ENCODE measurements around the gene SELENOO.

The SELENOO gene

DNA sequence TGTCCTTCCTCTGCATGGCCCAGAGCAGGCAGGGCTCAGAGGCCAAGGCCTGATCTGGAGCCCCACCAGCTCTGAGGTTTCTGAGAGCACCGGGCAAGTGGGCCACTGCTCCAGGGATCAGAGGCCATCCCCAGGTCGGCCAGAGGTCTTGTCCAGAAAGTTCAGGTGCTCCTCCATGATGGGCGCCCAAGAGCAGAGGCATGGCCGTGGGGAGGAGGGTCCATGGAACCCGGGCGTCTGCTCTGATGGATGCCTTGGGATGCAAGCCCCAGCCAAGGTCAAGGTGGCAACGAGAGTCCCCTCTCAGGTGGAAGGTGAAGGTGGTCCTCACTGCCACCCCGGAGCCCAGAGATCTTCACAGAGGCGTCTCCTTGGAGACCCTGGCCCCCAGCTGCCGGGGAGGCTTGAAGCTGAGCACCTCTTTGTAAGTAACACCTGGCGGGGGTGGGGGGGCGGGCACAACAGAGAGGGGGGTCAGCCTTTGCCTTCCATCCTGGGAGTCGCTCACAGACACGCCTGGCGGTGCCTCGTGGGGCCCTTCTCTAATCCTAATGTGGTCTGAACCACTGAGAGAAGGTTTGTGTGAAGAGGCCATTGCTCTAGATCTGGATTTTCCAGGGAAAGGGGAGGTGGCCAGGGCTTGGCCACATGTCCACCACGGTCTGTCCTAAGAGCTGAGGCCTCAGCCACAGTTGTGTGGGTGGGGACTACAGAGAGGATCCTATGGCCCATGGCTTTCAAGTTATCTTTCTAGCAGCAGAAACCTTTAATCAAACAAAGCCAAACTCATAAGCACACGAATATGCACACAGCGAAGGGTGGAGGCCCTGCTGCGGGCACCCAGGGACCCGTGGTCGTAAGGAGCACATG, 52.5 kb downstream of the SELENOO start:
- no peak for DNase-seq (ENCODE audit: low read depth in 2 of 2)

- DNase-seq (ENCODE audit: low read depth in 2 of 2): no peak
Measured at GRCh38 chr22:50253941-50254340, 53.1 kb downstream of the SELENOO start.

DNA sequence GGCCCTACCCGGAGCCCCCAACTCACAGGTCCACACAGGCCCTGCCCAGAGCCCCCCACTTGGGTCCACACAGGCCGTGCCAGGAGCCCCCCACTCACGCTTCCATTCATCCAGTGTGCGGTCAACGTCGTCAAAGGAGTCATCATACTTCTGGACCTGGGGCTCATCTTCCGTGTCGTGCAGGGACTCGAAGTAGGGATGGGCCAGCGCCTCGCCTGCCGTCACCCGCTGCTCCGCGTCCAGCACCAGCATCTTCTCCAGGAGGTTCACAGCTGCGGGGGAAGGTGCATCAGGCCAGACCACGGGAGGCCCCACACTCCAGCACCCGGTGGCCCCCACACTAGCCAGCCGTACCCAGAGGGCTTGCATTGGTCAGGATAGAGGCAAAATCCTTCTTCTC, 54.3 kb downstream of the SELENOO start:
- DNase-seq (ENCODE audit: low read depth in 2 of 2): no peak

DNA sequence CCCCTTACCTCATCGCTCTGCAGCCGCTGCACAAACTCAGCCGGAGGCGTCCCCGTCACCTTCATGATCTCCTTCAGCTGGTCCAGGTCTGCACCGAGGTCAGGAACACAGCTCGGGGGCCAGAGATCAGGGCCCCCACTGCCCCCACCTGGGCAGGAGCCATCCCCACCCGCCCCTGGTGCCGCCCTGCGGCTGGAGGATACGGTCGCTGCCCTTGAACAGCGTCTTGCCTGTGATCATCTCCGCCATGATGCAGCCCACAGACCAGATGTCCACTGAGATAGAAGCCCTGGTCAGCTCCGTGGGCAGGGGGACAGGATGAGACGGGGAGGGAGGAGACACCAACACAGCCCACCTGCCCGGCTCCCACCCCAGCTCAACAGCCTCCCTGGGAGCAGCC, 54.8 kb downstream of the SELENOO start:
- DNase-seq (ENCODE audit: low read depth in 2 of 2): no peak

DNA sequence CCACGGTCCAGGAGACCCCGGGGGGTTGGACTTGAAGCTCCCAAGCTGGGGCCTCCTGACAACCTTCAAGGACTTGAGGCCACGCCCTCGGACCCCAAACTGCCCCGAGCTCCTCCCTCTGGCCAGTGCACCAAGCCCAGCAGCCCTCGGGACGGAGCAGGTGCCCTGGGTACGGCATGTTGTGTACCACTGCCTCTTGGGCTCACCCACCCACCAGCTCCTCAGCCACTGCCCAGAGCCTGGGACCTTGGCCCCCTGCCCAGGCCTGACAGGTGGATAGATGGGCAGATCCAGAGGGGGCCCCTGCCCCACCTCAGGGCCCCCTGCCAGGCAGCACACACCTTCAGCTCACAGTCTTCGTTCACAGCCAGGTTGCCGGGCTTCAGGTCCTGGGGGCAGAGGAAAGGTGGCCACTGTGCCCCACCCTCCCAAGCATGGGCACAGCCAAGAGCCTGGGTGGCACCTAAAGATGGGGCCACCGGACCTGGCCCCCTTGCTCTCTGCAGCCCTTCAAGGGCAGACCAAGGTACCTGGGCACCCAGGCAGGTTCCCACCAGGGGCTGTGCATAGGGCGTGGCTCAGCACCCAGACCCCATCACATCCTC, 55.5 kb downstream of the SELENOO start:
- no peak for DNase-seq (ENCODE audit: low read depth in 2 of 2)

DNA sequence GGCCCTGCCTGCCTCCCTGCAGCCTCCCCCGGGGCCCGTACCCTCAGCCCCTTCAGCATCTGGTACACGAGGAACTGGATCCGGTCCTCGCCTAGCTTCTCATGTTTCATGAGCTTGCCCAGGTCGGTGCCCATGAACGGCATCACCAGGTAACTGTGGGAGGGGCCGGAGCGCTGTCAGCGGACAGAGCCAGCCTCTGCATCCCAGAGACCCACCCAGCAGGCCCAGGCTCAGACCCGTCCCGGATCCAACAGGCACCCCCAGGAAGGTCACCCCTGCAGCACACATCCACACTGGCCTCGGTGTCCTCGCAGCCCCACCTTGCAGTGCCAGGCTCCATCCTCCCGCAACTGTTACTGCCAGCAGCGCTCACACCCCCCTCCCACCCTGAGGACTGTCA, 56.2 kb downstream of the SELENOO start:
- no peak for DNase-seq (ENCODE audit: low read depth in 2 of 2)

DNA sequence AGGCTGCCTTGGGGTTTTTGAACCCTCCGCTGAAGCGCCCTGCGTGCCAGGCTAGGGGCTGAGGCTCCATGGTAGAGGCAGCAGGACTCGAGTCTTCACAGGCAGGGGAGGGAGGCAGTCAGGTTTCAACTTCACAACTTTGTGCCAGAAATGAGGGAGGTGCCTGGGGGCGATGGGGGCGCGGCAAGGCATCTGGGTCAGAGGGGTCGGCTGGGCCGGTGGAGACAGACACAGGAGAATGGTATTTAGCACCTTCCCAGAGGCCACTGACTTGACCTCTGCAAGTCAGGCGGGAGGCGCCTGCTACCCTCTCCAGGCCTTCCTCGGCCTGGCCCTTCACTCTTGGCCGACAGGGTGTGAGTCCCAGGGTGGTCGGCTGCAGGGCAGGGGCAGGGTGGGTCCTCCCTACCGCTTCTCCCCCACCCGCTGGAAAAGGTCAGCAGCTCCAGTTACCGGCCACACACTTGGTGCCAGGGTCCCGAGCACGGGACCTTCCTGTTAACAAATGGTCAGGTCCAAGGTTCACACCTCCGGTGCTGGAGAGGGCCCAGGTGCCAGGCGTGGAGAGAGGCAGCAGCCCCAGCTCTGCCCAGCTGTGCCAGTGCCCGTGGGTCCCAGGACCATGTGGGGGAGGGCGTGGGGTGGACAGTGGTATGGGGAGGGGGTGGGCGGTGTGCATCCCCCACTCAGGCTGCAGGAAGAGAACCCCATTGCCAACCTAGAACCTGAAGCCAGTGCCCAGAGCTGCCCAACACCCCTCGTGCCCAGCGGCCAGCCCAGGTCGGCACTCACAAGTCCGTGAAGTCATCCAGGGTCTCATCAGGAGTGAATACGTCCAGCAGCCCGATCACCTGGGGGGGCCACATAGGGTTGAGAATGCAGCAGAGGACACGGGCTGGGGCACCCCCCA, 56.9 kb downstream of the SELENOO start:
- DNase-seq (ENCODE audit: low read depth in 2 of 2): no peak

DNA sequence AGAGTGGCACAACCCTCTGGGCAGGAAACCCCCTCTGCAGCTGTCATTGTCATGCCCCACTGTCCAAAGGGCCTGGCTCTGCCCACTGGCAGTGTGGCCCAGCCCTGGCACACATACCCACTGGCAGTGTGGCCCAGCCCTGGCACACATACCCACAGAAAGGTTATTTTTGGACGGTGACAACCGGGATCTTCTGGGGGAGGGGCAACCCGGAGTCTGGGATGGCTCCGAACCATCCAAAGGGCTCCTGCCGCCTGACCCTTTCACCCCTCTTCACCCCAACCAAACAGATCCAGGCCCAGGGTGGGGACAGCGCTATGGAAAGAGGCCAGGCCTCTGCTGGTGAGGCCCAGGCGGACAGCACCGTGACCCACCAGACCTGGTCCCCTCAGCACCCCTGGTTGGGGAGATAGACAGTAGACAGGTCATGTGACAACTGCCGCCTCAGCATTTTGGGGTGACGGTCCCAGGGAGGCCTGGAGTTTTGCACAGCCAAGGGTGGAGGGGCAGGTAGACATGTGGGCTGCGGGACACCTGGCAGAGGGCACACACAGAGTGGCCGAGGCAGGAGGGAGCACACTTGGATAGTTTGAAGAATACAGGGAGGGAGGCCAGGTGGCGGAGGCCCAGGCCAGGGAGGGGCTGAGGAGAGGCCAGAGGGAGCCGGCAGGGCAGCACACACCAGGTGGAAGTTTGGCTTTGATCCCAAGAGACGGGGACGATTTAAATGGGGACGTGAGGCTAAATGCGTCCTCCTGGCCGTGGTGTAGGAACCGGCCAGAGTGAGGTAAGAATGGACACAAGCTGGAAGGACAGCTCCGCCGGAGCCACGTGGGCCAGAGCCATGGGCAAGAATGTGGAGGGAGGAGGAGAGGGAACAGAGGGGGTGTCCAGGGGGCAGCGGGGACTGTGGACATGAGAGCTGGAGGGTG, 57.8 kb downstream of the SELENOO start:
- no peak for DNase-seq (ENCODE audit: low read depth in 2 of 2)

DNA sequence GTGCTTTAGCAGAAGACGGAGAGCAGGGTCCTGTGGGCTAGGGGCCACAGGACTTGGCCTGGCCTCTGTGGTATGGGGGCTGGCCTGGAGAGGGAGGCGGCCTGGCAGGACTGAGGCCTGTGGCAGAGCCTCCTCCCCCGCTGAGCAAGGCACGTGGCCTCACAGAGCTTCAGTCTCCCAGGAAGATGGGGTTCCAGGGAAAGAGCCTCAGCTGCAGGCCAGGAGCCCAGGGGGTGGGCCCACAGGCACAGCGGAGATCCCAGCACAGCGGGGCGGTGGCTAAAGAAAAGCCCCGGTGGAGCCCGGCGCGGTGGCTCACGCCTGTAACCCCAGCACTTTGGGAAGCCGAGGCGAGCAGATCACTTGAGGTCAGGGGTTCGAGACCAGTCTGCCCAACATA, 58.5 kb downstream of the SELENOO start:
- DNase-seq (ENCODE audit: low read depth in 2 of 2): no peak

DNA sequence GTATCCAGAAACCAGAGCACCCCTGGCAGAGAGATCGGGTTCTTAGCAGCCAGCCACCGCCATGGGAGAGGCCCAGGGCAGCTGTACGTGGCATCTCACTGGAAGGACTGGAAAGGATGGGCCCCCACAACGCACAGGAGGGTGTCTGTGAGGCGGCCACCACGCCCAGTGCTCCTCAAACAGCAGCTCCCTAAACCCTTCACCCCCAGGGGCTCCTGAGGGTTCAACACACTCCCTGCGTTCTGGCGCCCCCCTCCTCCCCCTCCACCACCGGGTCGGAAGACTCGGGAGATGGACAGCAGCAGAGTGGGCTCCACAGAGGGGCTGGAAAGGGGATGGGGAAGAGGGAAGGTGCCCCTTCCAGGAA, 59.6 kb downstream of the SELENOO start:
- no peak for DNase-seq (ENCODE audit: low read depth in 2 of 2)

- no peak for DNase-seq (ENCODE audit: low read depth in 2 of 2)
Measured at GRCh38 chr22:50260801-50261614, 60.2 kb downstream of the SELENOO start.

DNA sequence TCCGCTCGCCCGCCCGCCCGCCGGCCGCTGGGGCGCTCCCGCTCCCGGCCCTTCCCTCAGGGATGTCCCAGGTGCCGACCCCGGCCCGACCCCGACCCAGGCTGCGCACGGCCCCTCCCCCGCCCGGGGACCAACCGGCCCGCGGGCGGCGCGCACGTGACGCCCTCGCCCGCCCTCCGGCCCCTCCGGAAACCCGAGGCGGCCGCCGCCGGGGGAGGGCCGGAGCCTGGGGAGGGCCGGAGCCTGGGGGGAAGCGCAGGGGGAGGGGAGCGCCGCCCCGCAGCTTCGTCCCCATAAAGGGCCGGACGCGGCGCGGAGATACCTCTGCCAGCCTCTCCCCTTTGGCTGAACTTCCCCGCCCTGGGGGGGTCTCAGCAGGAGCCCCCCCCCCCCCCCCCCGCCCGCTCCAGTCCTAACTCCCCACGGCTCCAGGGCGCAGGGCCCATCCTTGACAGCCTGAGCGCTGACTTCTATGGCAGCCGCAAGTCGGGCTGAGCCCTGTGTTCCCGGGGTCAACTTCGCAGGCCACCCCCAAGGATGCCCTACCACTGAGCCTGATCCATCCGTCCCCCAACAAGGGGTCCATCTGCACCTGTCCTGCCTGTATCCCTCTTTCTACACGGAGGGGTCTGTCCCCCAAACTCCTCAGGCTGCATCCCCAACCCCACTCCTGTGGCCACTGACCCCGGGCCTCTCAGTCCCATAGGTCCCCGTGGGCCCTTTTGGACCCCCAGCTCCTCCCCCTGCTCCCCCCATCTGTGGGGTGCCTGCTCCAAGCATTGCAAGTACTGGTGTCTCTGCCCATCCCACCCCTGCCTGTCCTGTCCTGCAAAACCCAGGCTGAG, 61.0 kb downstream of the SELENOO start, which contains the start of gene MAPK12:
Gene MAPK12 (minus strand): TSS at position 69 of the 845 bp plus-strand sequence. CDS start 174 bp downstream, outside the sequence.
- no peak for DNase-seq (ENCODE audit: low read depth in 2 of 2)

DNA sequence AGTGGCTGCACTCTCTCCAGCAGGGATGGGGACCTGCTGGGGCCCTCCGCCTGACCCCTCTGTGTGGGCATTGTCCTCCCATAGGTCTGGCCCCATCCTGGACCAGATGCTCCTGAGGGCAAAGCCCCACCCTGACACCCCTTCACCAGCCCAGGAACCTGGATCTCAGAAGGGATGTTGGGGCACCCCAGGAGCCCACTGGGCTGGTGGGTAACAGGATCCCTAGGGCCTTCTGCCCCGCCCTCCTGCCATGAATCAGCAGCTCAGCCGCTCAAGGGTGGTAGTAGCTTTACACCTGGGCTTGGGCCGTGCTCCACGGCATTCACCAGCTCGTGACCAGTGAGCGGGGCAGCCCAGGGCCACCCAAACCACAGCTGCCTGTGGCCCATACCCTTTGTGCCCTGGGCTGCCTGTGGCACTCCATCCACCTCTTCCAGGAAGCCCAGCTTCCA, 61.7 kb downstream of the SELENOO start:
- DNase-seq (ENCODE audit: low read depth in 2 of 2): no peak

GRCh38 chr22:50262973-50263617, 62.3 kb downstream of the SELENOO start:
- DNase-seq (ENCODE audit: low read depth in 2 of 2): no peak

GRCh38 chr22:50264104-50264745, 63.4 kb downstream of the SELENOO start:
- DNase-seq (ENCODE audit: low read depth in 2 of 2): no peak

DNA sequence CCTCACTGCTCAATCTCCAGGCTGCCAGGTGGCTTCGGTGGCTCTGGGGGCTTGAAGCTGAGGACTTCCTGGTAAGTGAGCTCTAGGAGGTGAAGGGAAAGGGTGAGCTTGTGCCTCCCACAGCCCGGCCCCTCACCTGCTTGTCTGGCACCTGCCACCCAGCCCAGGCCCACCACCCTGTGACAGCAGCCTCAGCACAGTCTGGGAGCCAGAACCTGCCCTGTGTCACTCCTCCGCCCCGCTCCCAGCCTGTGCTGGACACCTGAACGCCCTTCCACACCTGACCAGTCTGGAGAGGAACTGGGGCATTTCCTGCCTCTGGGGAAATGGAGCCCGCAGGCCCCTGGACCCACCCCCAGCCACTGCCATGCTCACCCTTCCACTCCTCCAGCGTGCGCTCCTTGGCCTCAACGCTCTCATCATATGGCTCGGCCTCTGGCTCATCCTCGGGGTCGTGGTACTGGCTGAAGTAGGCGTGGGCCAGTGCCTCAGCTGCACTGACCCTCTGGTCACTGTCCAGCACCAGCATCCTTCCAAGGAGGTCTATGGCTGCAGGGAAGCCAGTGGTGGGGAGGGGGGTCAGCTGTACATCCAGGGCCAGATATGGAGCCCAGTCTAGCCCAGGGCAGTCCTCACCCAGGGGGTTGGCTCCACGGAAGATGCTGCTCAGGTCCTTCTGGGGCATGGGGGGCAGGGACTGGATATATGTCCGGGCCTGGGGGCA, 64.3 kb downstream of the SELENOO start:
- no peak for DNase-seq (ENCODE audit: low read depth in 2 of 2)

DNA sequence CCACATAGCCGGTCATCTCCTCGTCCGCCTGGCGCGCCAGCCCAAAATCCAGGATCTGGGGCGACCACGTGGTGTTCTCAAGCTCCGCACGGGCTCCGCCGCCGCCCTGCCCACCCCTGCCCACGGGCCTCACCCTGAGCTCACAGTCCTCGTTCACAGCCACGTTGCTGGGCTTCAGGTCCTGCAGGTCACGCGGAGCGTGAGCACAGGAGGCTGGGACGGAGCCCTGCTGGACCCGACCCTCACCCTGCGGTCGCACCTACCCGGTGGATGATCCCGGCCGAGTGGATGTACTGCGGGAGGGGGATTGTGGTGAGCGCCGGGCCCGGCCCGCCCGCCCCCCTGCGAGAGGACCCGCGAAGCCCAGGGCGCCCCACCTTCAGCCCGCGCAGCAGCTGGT, 66.2 kb downstream of the SELENOO start:
- no peak for DNase-seq (ENCODE audit: low read depth in 2 of 2)

All from stimulated activated CD4-positive, alpha-beta T cell treated with anti-CD3 and anti-CD28 coated beads, Interleukin-12 subunit alpha, Interleukin-12 subunit beta, amount 100 ng/mL, for 24 hours (primary cell).